HL-60 (cell line): ENCODE measurements around the gene ARRB2.

Experiments
- GABPA ChIP-seq: IDR thresholded peaks from 2 replicates; pipeline ENCODE4 v1.6.1; 2012; ENCODE audit warnings: low read depth
- POLR2AphosphoS5 ChIP-seq: IDR thresholded peaks from 2 replicates; pipeline ENCODE4 v1.6.1; 2012; ENCODE audit warnings: low read depth
- SPI1 ChIP-seq: IDR thresholded peaks from 2 replicates; pipeline ENCODE4 v1.6.1; 2012; ENCODE audit warnings: low read depth, mild to moderate bottlenecking, borderline replicate concordance
- TF ChIP-seq, protein P1 (sequence below): IDR thresholded peaks from one replicate; pipeline ENCODE4 v1.5.1; 2011; ENCODE audit warnings: low read length, control low read depth, inconsistent platforms; ENCODE audit not compliant: insufficient read depth
- TF ChIP-seq, protein P2 (sequence below): IDR thresholded peaks from 2 replicates; pipeline ENCODE4 v1.6.1; 2012; ENCODE audit warnings: low read depth; ENCODE audit not compliant: insufficient replicate concordance

DNA sequence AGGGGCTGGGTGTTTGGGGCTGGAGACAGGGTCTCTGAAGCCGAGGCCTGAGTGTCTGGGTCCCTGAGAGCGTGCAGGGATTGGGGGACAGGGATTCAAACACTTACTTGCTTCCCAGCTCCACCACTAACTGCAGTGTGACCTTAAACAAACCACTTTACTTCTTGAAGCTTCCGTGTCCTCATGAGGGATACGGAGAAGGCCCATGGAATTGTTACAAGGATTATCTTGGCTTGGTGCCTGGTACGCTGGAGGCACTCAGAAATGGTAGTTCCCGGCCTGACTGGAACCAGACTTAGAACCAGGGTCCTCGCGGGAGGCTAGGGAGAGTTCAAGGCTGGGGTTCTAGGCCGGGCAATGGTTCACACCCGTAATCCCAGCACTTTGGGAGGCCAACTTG, 32.2 kb downstream of the ARRB2 start:
- TF ChIP-seq, protein P1, sequence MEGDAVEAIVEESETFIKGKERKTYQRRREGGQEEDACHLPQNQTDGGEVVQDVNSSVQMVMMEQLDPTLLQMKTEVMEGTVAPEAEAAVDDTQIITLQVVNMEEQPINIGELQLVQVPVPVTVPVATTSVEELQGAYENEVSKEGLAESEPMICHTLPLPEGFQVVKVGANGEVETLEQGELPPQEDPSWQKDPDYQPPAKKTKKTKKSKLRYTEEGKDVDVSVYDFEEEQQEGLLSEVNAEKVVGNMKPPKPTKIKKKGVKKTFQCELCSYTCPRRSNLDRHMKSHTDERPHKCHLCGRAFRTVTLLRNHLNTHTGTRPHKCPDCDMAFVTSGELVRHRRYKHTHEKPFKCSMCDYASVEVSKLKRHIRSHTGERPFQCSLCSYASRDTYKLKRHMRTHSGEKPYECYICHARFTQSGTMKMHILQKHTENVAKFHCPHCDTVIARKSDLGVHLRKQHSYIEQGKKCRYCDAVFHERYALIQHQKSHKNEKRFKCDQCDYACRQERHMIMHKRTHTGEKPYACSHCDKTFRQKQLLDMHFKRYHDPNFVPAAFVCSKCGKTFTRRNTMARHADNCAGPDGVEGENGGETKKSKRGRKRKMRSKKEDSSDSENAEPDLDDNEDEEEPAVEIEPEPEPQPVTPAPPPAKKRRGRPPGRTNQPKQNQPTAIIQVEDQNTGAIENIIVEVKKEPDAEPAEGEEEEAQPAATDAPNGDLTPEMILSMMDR: no peak
- TF ChIP-seq GABPA (no peak), POLR2AphosphoS5 (no peak), SPI1 (no peak)
- TF ChIP-seq, protein P2, sequence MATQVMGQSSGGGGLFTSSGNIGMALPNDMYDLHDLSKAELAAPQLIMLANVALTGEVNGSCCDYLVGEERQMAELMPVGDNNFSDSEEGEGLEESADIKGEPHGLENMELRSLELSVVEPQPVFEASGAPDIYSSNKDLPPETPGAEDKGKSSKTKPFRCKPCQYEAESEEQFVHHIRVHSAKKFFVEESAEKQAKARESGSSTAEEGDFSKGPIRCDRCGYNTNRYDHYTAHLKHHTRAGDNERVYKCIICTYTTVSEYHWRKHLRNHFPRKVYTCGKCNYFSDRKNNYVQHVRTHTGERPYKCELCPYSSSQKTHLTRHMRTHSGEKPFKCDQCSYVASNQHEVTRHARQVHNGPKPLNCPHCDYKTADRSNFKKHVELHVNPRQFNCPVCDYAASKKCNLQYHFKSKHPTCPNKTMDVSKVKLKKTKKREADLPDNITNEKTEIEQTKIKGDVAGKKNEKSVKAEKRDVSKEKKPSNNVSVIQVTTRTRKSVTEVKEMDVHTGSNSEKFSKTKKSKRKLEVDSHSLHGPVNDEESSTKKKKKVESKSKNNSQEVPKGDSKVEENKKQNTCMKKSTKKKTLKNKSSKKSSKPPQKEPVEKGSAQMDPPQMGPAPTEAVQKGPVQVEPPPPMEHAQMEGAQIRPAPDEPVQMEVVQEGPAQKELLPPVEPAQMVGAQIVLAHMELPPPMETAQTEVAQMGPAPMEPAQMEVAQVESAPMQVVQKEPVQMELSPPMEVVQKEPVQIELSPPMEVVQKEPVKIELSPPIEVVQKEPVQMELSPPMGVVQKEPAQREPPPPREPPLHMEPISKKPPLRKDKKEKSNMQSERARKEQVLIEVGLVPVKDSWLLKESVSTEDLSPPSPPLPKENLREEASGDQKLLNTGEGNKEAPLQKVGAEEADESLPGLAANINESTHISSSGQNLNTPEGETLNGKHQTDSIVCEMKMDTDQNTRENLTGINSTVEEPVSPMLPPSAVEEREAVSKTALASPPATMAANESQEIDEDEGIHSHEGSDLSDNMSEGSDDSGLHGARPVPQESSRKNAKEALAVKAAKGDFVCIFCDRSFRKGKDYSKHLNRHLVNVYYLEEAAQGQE: no peak
